Measurements from ENCODE around the gene UNC13D. TPM values are rescaled to one million over a fixed set of nuclear protein-coding genes. Genes with fewer than 3 reads are reported as not detected.
A peak's percentile ranks its signal among the peaks of the same experiment; 100 is the strongest.

The UNC13D gene
- total RNA-seq, 2 donors from 2014 or later: 6.3 to 6.4 TPM

DNA sequence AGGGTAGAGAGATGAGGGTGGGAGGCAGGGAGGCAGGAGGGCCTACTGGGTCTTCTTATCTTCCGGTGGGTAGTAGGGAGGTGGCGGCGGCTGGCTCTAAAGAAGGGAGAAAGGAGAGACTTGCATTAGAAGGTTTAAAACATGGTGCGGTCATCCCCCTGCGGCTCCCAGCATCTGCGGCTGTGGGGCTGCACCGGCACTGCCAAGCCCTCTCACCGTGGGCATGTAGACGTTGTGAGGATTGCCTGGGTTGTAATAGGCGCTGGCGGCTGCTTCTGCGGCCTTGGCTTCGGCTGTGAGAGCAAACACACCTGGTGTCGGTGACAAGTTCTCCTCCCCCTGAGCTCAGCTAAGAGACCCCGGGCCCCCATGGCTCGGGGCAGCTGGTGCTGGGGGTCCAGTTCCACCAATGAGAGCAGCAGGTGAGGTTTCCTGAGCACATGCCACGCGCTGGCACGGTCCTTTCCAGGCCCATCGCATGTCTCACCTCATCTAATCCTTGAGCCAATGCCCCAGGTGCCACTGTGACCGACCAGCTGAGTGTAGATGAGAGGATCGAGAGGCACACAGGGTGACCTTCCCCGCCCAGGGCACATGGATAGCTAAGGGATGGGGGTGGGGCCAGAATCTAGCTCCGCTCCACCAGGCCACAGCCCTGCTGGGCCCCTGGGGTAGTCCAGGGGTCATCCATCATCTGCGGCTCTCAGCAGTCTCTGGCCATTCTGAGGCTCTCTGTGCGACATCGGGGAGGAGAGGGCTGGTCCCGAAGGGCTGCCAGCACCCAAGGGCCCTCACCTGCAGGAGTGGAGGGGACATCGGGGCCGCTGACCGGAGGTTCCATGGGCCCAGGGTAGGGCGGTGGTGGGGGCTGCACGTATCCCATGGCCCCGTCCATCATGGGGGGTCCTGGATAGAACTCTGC is 2.7 kb upstream of the UNC13D start:
- H3K27me3 ChIP-seq (ENCODE audit: control insufficient read depth, insufficient read depth, low read length, poor library complexity, severe bottlenecking): no peaks in the 10 kb centered on the region
- TF ChIP-seq CTCF (conservative IDR thresholded peaks at IDR 0.05): no peak
- Mint-ChIP-seq H3K27me3 (ENCODE audit: insufficient read depth) (no peaks in the 10 kb centered on the region), H3K27ac (no peak overlapping the region), H3K36me3 (ENCODE audit: low read depth) (peaks cover 49% of the 10 kb centered on the region), H3K4me3 (no peak overlapping the region), H3K9me3 (no peaks in the 10 kb centered on the region), H3K4me1 (peaks cover 7% of the 10 kb centered on the region)
- H3K36me3 ChIP-seq (ENCODE audit: control insufficient read depth, insufficient read depth, low read length): peaks cover 42% of the 10 kb centered on the region
- no peak for DNase-seq
- no peak overlapping the region for H3K4me3 ChIP-seq (ENCODE audit: low read length)
- H3K9ac ChIP-seq (ENCODE audit: extremely low read depth, low read length, poor library complexity, severe bottlenecking): no peak overlapping the region
- 95 to 97% methylated on average over 29 to 34 of the region's 34 CpGs for WGBS, 2 experiments (ENCODE audit: insufficient coverage in 1 of 2, insufficient read length in 1 of 2)
- H3K4me1 ChIP-seq (ENCODE audit: control insufficient read depth, insufficient read depth, low read length): no peaks in the 10 kb centered on the region
- H3K9me3 ChIP-seq (ENCODE audit: control insufficient read depth, low read length): no peaks in the 10 kb centered on the region
- H3K27ac ChIP-seq (ENCODE audit: low read depth, low read length): no peak overlapping the region

GRCh38 chr17:75845933-75846691 is 1.9 kb upstream of the UNC13D start:
- peaks cover 7% of the 10 kb centered on the region for H3K4me1 Mint-ChIP-seq
- no peaks in the 10 kb centered on the region for H3K9me3 ChIP-seq (ENCODE audit: control insufficient read depth, low read length)
- TF ChIP-seq CTCF (conservative IDR thresholded peaks at IDR 0.05): no peak
- no peak overlapping the region for H3K4me3 ChIP-seq (ENCODE audit: low read length)
- no peak overlapping the region for H3K4me3 Mint-ChIP-seq
- H3K27ac ChIP-seq (ENCODE audit: low read depth, low read length): peak overlapping the region; percentile 32
- no peaks in the 10 kb centered on the region for H3K9me3 Mint-ChIP-seq
- 89 to 95% methylated on average over 12 to 22 of the region's 22 CpGs for WGBS, 2 experiments (ENCODE audit: insufficient coverage in 1 of 2, insufficient read length in 1 of 2)
- H3K36me3 ChIP-seq (ENCODE audit: control insufficient read depth, insufficient read depth, low read length): peaks cover 37% of the 10 kb centered on the region
- peak overlapping the region; percentile 20 for H3K9ac ChIP-seq (ENCODE audit: extremely low read depth, low read length, poor library complexity, severe bottlenecking)
- H3K27me3 Mint-ChIP-seq (ENCODE audit: insufficient read depth): no peaks in the 10 kb centered on the region
- DNase-seq: no peak
- no peaks in the 10 kb centered on the region for H3K4me1 ChIP-seq (ENCODE audit: control insufficient read depth, insufficient read depth, low read length)
- peaks cover 44% of the 10 kb centered on the region for H3K36me3 Mint-ChIP-seq (ENCODE audit: low read depth)
- H3K27ac Mint-ChIP-seq: peak overlapping the region; percentile 64
- H3K27me3 ChIP-seq (ENCODE audit: control insufficient read depth, insufficient read depth, low read length, poor library complexity, severe bottlenecking): no peaks in the 10 kb centered on the region

DNA sequence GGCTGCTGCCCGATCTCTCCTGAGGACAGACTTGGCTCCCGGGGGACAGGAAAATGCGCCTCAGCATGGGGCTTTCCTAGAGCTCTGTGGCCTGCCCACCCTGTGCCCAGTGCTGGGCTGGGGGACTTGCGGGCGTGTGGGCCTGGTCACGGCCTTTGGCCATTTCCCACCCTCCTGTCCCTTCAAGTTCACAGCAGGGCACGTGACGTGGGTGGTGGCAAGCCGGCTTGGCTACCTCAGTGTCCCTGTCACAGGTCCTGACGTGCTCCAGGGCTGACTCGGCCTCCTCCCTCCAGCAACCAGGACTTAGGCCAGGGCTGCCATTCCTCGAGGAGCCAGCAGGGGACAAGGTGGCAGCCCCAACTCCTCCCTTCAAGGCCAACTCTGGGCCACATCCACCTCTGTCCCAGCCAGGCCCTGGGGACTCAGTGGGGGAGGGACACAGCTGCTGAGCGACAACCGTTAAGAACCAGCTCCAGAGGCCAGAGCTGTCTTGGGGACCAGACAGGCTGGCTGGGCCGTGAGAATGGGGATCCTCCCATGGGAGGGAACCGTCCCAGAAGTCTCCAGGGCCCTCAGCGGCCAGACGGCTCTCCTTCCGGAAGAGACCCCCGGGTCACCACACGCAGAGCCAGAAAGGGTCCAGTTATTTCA is 981 bp upstream of the UNC13D start:
- no peaks in the 10 kb centered on the region for H3K27me3 Mint-ChIP-seq (ENCODE audit: insufficient read depth)
- H3K9me3 Mint-ChIP-seq: no peaks in the 10 kb centered on the region
- peak overlapping the region; percentile 77 for H3K27ac Mint-ChIP-seq
- no peak overlapping the region for H3K9ac ChIP-seq (ENCODE audit: extremely low read depth, low read length, poor library complexity, severe bottlenecking)
- 64% methylated on average over 14 to 21 of the region's 21 CpGs for WGBS, 2 experiments (ENCODE audit: insufficient coverage in 1 of 2, insufficient read length in 1 of 2)
- TF ChIP-seq CTCF (conservative IDR thresholded peaks at IDR 0.05): peak; percentile 82
- no peak overlapping the region for H3K27ac ChIP-seq (ENCODE audit: low read depth, low read length)
- H3K4me3 ChIP-seq (ENCODE audit: low read length): no peak overlapping the region
- no peaks in the 10 kb centered on the region for H3K27me3 ChIP-seq (ENCODE audit: control insufficient read depth, insufficient read depth, low read length, poor library complexity, severe bottlenecking)
- peaks cover 37% of the 10 kb centered on the region for H3K36me3 Mint-ChIP-seq (ENCODE audit: low read depth)
- no peak overlapping the region for H3K4me3 Mint-ChIP-seq
- no peaks in the 10 kb centered on the region for H3K4me1 ChIP-seq (ENCODE audit: control insufficient read depth, insufficient read depth, low read length)
- DNase-seq: peak; percentile 98
- H3K4me1 Mint-ChIP-seq: peaks cover 7% of the 10 kb centered on the region
- peaks cover 30% of the 10 kb centered on the region for H3K36me3 ChIP-seq (ENCODE audit: control insufficient read depth, insufficient read depth, low read length)
- H3K9me3 ChIP-seq (ENCODE audit: control insufficient read depth, low read length): no peaks in the 10 kb centered on the region

Measured in endodermal cell (in vitro differentiated cells).